Measurements from ENCODE around the gene INPP5E.

- TF ChIP-seq CTCF (IDR thresholded peaks at IDR 0.05) (no peak), POLR2A (IDR thresholded peaks at IDR 0.05) (no peak)
Measured at GRCh38 chr9:136404801-136405136, 34.9 kb downstream of the INPP5E start.

Measured in vagina (tissue), 2 donors.